ENCODE measurements around the gene CENPP.

The CENPP gene

DNA sequence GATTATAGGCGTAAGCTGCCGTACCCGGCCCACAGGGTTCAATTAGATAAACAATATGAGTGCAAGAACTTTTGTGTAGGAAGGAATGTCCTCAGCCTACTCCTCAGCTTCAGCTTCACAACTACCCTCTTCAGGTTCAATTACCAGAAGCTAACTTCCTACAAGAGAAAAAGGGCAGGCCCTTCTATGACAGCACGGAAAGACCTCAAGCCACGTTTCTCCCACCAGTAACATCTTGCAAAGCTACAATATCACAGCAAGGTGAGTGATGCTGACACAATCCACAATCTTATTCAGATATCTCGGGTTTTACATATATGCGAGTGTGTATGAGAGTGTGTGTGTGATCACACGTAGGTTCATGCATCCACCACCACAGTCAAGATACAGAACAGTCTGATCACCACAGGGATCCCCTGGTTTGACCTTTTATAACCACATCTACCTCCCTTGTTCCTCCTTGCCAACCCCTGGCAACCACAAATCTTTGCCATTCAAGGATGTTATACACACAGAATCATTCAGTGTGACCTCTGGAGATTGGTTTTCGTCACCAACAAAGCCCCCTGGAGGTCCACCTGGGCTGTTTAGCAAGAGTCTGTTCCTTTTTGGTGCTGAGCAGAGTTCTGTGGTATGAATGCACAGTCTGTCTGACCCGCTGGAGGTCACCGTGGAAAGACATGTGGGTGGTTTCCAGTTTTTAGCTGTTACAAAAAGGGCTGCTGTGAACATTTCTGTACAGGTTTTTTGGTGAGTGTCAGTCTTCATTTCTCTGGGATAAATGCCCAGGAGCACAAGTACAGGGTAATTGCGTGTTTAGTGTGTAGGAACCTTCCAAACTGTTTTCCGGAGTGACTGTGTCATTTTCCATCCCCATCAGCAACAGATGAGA is 305.9 kb downstream of the CENPP start:
- no peak overlapping the region for H3K27ac ChIP-seq (ENCODE audit: low read depth, low read length)
- H3K79me2 ChIP-seq (ENCODE audit: insufficient read depth, low read length), result no peaks in the 10 kb centered on the region
- no peaks in the 10 kb centered on the region for H4K20me1 ChIP-seq (ENCODE audit: low read depth, low read length)
- no peaks in the 10 kb centered on the region for H3K9me2 ChIP-seq (replicated peaks; ENCODE audit: insufficient read depth, low read length)
- no peaks in the 10 kb centered on the region for H3F3A ChIP-seq (ENCODE audit: insufficient read depth)
- no peak overlapping the region for H3K4me3 ChIP-seq (ENCODE audit: insufficient read depth, low read length, poor library complexity, severe bottlenecking)
- no peak overlapping the region for H3K4me2 ChIP-seq (ENCODE audit: low read depth, low read length, poor library complexity, severe bottlenecking)
- no peaks in the 10 kb centered on the region for H3K9me3 ChIP-seq (ENCODE audit: insufficient read depth, low read length)
- no peaks in the 10 kb centered on the region for H3K27me3 ChIP-seq (ENCODE audit: low read length)
- TF ChIP-seq EZH2phosphoT487 (conservative IDR thresholded peaks at IDR 0.05; ENCODE audit: low read length), result no peak
- TF ChIP-seq, protein P1, sequence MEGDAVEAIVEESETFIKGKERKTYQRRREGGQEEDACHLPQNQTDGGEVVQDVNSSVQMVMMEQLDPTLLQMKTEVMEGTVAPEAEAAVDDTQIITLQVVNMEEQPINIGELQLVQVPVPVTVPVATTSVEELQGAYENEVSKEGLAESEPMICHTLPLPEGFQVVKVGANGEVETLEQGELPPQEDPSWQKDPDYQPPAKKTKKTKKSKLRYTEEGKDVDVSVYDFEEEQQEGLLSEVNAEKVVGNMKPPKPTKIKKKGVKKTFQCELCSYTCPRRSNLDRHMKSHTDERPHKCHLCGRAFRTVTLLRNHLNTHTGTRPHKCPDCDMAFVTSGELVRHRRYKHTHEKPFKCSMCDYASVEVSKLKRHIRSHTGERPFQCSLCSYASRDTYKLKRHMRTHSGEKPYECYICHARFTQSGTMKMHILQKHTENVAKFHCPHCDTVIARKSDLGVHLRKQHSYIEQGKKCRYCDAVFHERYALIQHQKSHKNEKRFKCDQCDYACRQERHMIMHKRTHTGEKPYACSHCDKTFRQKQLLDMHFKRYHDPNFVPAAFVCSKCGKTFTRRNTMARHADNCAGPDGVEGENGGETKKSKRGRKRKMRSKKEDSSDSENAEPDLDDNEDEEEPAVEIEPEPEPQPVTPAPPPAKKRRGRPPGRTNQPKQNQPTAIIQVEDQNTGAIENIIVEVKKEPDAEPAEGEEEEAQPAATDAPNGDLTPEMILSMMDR (IDR thresholded peaks at IDR 0.05; ENCODE audit: insufficient read depth, low read length, poor library complexity, severe bottlenecking), result no peak
- H3K36me3 ChIP-seq (ENCODE audit: low read length), result 0 out of 2 replicates have a peak, but pooled peaks cover 2% of the 10 kb centered on the region
- no peak overlapping the region for H3K9ac ChIP-seq (ENCODE audit: low read length)
- no peak overlapping the region for H2AFZ ChIP-seq (ENCODE audit: low read depth, low read length, severe bottlenecking)

DNA sequence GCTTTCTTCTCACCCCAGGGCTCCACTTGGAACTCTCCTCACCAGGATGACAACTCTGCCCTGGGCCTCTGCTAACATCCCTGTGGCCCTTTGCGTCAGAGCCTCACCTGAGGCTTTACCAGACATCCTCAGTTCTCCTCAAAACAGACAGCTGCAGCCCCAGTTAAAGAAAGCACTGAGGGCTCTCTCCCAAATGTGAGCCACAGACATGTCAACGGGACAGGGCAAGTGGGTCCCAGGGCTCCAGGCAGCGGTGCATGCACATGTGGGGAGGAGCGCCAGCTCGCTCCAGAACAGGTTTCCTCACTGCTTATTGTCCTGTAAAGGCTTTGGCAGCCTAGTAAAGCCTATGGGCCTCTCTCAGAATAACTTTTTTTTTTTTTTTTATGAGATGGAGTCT is 306.9 kb downstream of the CENPP start:
- H3K9ac ChIP-seq (ENCODE audit: low read length), result no peak overlapping the region
- no peak overlapping the region for H3K27ac ChIP-seq (ENCODE audit: low read depth, low read length)

DNA sequence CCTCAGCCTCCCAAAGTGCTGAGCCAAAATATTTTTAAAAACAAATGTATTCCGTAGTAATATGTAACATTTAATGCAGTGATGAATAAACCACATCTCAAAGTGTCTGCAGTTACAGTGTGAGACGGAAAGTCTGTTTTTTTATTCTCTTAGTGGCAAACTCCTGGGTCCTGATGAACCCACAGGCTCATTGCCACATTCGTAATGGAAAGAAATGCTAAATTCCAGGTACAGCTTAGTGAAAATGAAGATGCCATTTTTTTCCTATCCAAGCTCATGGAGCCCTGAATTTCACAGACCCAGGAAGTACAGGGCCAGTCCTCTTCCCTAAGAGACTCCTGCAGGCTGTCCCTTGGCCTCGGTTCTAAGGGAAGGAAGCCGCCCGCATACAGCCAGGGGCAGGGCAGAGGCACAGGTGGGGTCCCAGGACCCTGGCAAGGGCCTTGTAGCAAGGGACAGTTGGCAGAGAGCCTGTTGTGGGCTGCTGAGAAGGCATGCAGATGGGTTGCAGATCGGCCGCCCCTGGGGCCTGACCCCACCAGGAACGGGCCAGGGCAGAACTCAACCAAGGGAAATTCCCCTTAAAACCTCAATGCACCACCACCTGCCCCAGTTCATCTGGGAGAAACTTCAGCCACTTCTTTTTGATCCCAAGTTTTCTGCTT is 308.0 kb downstream of the CENPP start:
- 0 out of 2 replicates have a peak, but pooled peaks cover 2% of the 10 kb centered on the region for H3K36me3 ChIP-seq (ENCODE audit: low read length)
- no peak overlapping the region for H3K27ac ChIP-seq (ENCODE audit: low read depth, low read length)
- no peak for TF ChIP-seq EZH2phosphoT487 (conservative IDR thresholded peaks at IDR 0.05; ENCODE audit: low read length)
- TF ChIP-seq, protein P1 (IDR thresholded peaks at IDR 0.05; ENCODE audit: insufficient read depth, low read length, poor library complexity, severe bottlenecking), result no peak

More for the DNA sequence above, 306.9 kb downstream of the CENPP start:
- no peaks in the 10 kb centered on the region for H3K27me3 ChIP-seq (ENCODE audit: low read length)
- no peaks in the 10 kb centered on the region for H3K79me2 ChIP-seq (ENCODE audit: insufficient read depth, low read length)
- 0 out of 2 replicates have a peak, but pooled peaks cover 2% of the 10 kb centered on the region for H3K36me3 ChIP-seq (ENCODE audit: low read length)
- TF ChIP-seq, protein P1 (IDR thresholded peaks at IDR 0.05; ENCODE audit: insufficient read depth, low read length, poor library complexity, severe bottlenecking), result no peak
- no peak for TF ChIP-seq EZH2phosphoT487 (conservative IDR thresholded peaks at IDR 0.05; ENCODE audit: low read length)
- no peak overlapping the region for H3K4me2 ChIP-seq (ENCODE audit: low read depth, low read length, poor library complexity, severe bottlenecking)
- no peaks in the 10 kb centered on the region for H4K20me1 ChIP-seq (ENCODE audit: low read depth, low read length)
- no peaks in the 10 kb centered on the region for H3K9me2 ChIP-seq (replicated peaks; ENCODE audit: insufficient read depth, low read length)
- H3F3A ChIP-seq (ENCODE audit: insufficient read depth), result no peaks in the 10 kb centered on the region
- no peak overlapping the region for H2AFZ ChIP-seq (ENCODE audit: low read depth, low read length, severe bottlenecking)
- no peak overlapping the region for H3K4me3 ChIP-seq (ENCODE audit: insufficient read depth, low read length, poor library complexity, severe bottlenecking)
- H3K9me3 ChIP-seq (ENCODE audit: insufficient read depth, low read length), result no peaks in the 10 kb centered on the region

More for the DNA sequence above, 308.0 kb downstream of the CENPP start:
- H3K27me3 ChIP-seq (ENCODE audit: low read length), result no peaks in the 10 kb centered on the region
- H3K79me2 ChIP-seq (ENCODE audit: insufficient read depth, low read length), result no peaks in the 10 kb centered on the region
- H3K9me2 ChIP-seq (replicated peaks; ENCODE audit: insufficient read depth, low read length), result no peaks in the 10 kb centered on the region
- H3K4me3 ChIP-seq (ENCODE audit: insufficient read depth, low read length, poor library complexity, severe bottlenecking), result no peak overlapping the region
- H3F3A ChIP-seq (ENCODE audit: insufficient read depth), result no peaks in the 10 kb centered on the region
- no peak overlapping the region for H3K4me2 ChIP-seq (ENCODE audit: low read depth, low read length, poor library complexity, severe bottlenecking)
- no peak overlapping the region for H2AFZ ChIP-seq (ENCODE audit: low read depth, low read length, severe bottlenecking)
- H3K9me3 ChIP-seq (ENCODE audit: insufficient read depth, low read length), result no peaks in the 10 kb centered on the region
- H3K9ac ChIP-seq (ENCODE audit: low read length), result no peak overlapping the region
- no peaks in the 10 kb centered on the region for H4K20me1 ChIP-seq (ENCODE audit: low read depth, low read length)
